Measurements from ENCODE around the gene CALCOCO1.

GRCh38 chr12:53737951-53738405 lies 10.7 kb upstream of the CALCOCO1 start:
- TF ChIP-seq CTCF (conservative IDR thresholded peaks at IDR 0.05; ENCODE audit: low read depth, low read length) = no peak
- no peak for TF ChIP-seq EZH2 (IDR thresholded peaks at IDR 0.05; ENCODE audit: borderline replicate concordance, low read depth, low read length, poor library complexity, severe bottlenecking)
